SK-N-MC (cell line): ENCODE results near the gene CRYGA.

ENCODE experiments used
- EZH2 ChIP-seq: fragments of 200-600 bp; sonication (generic); IDR thresholded peaks from one replicate; pipeline ENCODE4 v1.6.1; 2017; ENCODE audit warnings: antibody characterized with exemption
- POLR2AphosphoS5 ChIP-seq: IDR thresholded peaks from 2 replicates; pipeline ENCODE4 v1.6.1; 2012; ENCODE audit warnings: mild to moderate bottlenecking, low read depth, low read length, borderline replicate concordance

DNA sequence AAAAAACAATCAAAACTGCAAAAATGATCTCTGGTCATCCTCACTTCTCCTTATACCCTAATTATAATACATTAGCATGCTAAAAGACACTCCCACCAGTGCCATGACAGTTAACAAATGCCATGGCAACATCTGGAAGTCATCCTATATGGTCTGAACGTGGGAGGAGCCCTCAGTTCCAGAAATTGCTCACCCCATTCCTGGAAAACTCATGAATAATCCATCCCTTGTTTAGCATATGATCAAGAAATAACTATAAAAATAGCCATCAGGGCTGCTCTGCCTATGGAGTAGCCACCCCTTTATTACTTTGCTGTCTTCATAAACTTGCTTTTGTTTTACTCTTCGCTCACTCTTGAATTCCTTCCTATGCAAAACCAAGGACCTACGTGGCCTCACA, 32.1 kb upstream of the CRYGA start:
- TF ChIP-seq POLR2AphosphoS5 (no peak), EZH2 (no peak)
